8988T (cell line): ENCODE measurements around the gene RSPH4A.
"Not testable (repeated sequence)": the region's sequence is repeated elsewhere in the genome, so short reads cannot be mapped to it uniquely, and the experiment has no call there.

Source experiments
- DNase-seq: peaks from one replicate; pipeline ENCODE4 v3.0.0; 2011

The RSPH4A gene

GRCh38 chr6:116629563-116629981 lies 13.3 kb downstream of the RSPH4A start:
- no peak for DNase-seq

DNA sequence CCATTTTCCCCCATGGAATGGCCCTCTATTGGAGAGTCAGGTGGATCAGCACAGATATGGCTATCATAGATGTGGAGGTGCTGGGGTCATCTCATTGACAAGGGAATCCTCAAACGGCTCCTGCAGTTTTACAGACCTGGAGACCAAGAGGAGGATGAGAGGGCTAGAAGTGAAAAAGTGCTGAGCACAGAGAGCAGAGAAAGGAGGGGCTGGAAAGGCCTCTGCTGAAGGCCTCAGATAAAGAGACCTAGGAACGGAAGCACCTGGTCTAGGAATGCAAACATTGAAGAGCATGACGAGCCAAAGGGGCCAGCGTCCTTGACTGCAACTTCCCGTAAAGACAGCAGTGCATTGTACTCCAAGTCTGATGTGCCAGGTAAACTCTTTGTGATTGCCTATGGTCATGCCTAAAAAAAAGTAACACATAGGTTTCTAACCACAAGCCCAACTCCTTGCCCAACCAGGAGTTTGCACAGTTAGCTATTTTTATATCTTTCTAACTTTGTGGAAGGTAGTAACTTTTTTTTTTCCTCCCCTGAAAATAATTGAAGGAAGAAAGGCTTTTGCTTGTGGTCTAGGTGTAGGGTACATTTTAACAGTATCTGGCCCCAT lies 15.2 kb downstream of the RSPH4A start:
- no peak for DNase-seq

- DNase-seq = no peak
Observed at GRCh38 chr6:116633685-116634084, 17.4 kb downstream of the RSPH4A start.

DNA sequence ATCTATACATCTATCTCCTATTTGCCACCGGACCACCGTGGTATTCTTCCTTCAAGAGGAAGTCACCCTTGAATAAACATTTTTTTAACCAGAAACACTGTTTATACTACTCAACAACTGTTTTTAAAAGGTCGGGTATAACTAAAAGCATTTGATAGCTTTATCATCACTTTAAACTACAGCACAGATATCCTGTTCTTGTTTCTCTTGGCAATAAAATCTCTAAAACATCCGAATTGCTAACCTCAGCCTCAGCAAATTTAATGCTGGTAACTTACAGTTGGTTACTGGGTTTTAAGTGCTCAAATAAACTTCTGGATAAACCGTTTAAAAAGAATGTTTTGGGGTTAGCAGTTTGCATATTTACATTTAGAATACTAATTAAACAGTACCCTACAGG lies 31.9 kb downstream of the RSPH4A start:
- no peak for DNase-seq

- no peak for DNase-seq
Observed at GRCh38 chr6:116649129-116649528, 32.9 kb downstream of the RSPH4A start.

DNA sequence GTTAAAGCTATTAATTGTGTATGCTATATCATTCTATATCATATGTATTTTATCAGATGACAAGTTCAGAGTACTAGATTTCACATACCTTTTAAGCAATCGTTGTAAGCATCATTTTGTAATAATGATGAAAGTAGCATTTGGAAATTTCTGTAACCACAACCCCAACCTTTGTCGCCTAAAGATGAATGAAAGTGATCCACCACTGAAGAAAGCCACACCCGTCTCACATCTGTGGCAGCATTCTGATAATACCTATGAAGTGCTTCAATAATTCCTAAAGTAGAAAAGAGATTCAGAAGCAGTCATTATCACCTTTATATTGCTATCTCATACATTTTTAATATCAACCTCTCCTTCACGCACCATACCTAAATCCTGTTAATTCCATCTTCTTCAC lies 35.6 kb downstream of the RSPH4A start:
- DNase-seq = no peak

DNA sequence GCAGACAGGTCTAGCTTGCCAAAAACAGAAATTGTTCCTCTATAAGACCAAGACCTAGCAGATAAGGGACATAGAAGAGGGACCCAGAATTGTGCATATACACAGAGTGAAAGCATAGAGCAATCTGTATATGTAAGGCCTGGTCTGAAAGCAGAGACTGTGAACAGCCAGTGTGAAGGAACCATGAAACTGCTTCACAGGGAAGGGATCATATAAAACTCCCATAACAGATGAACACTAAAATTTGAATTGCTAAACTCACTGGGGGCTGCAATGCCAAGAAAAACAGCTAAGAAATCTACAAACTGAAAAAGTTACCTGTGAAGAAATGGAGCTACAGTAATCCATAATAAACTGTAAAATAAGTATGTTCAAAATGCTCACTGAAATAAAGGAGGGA lies 45.3 kb downstream of the RSPH4A start:
- no peak for DNase-seq

- DNase-seq = no peak
Observed at GRCh38 chr6:116662202-116662601, 45.9 kb downstream of the RSPH4A start.

DNA sequence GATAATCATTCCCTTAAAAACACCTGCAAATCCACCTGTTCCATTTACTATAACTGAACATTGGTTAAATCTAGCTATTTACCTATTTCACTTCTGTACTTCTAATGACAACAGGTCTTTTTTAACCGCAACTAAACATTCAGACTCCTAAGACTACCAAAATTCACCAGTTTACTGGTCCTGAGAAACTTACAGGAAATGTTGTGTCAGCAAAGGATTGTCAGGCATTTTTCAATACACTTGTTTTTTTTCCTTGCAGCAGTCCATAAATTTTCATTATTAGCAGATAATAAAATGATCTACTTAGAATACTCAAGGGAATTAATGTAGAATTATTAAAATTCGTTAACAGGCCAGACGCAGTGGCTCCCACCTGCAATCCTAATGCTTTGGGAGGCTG lies 47.0 kb downstream of the RSPH4A start:
- DNase-seq = no peak

GRCh38 chr6:116664169-116664568 lies 47.9 kb downstream of the RSPH4A start:
- DNase-seq = not testable (repeated sequence)

DNA sequence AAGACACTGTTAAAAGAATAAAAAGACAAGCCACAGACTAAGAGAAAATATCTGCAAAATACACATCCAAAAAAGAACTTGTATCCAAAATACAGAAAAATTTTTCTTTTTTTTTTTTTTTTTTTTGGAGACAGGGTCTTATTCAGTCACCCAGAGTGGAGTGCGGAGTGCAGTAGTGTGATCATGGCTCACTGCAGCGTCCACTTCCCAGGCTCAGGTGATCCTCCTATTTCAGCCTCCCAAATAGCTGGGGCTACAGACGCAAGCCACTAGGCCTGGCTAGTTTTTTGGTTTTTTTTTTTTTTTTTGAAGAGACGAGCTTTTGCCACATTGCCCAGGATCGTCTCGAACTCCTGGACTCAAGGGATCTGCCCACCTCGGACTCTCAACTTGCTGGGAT lies 49.2 kb downstream of the RSPH4A start:
- DNase-seq = no peak

- no peak for DNase-seq
Observed at GRCh38 chr6:116666869-116667268, 50.6 kb downstream of the RSPH4A start.

DNA sequence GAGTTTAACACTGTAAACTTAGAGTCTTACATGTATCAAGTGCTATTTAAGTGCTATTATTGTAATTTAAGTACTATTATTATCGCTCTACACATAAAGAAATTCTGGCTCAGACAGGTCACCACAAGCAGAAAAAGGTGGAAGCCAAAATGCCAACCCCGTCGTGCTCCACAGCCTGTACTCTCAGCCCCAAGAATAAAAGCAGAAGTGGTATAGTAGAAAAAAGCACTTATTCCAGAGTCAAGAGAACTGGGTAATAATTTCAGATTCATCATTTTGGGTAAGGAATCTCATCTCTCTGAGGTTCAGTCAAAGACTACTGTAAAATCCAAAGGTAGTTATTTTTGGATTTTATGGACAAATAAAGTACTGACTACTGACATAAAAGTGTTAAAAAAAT lies 51.3 kb downstream of the RSPH4A start:
- no peak for DNase-seq

GRCh38 chr6:116672306-116672705 lies 56.0 kb downstream of the RSPH4A start:
- DNase-seq = no peak

- no peak for DNase-seq
Observed at GRCh38 chr6:116676021-116676420, 59.7 kb downstream of the RSPH4A start.

- peak; percentile 67 for DNase-seq
Observed at GRCh38 chr6:116680880-116681672, 64.8 kb downstream of the RSPH4A start, which contains the start of gene KPNA5. TSS of gene KPNA5 (plus strand) at chr6:116681211. CDS start at chr6:116681335, 124 bp downstream.

DNA sequence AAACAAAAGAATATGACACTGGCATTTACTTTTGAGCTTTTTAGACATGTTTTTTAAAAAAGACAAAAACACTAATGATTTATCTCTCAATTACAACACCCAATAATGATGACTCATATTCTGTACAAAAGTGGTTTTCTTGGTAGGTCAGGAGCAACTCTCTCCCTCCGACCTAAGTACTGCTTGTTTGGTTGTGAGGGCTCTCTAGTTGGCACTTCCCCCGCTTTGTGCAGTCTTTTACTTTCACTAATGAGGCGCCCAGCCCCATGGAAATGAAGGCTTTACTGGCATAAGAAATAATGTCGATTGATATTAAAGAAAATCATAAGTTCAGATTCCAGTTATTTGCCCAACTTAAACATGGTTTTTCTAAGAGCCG lies 66.0 kb downstream of the RSPH4A start:
- DNase-seq = no peak
